Tibial nerve (tissue), 4 donors: Measurements from ENCODE around the gene GUCY1B1. TPM values are rescaled to one million over a fixed set of nuclear protein-coding genes. Genes with fewer than 3 reads are reported as not detected.

Source experiments
- DNase-seq, 2 donors: peaks; one replicate each; pipeline ENCODE4 v3.0.0-alpha.2; 2019; ENCODE audit warnings: low spot score in 2 of 2
- H3K27ac ChIP-seq, 4 donors: fragments of 200-600 bp; sonication (generic) in 3 of 4; one replicate each; pipeline ENCODE4 v1.5.1; 2017 to 2019; ENCODE audit warnings: mild to moderate bottlenecking in 1 of 4
- H3K27me3 ChIP-seq, 2 donors: fragments of 200-600 bp; sonication (generic) in 1 of 2; one replicate each; pipeline versions ENCODE4 v1.5.1 to v1.6.0; 2017 to 2019
- H3K36me3 ChIP-seq, 3 donors: fragments of 200-600 bp; sonication (generic); one replicate each; pipeline ENCODE4 v1.5.1; 2018 to 2019
- H3K4me1 ChIP-seq, 4 donors: fragments of 200-600 bp; sonication (generic) in 3 of 4; one replicate each; pipeline ENCODE4 v1.5.1; 2017 to 2019
- H3K4me3 ChIP-seq, 4 donors: fragments of 200-600 bp; sonication (generic) in 3 of 4; one replicate each; pipeline ENCODE4 v1.5.1; 2017 to 2019; ENCODE audit warnings: mild to moderate bottlenecking in 1 of 4, moderate library complexity in 1 of 4
- H3K9me3 ChIP-seq, 4 donors: fragments of 200-600 bp; sonication (generic) in 3 of 4; one replicate each; pipeline ENCODE4 v1.5.1; 2017 to 2019
- CTCF ChIP-seq, 5 experiments: fragments of 200-600 bp in 3 of 5; fragments of 450-650 bp in 2 of 5; sonication (generic) in 3 of 5; IDR thresholded peaks; one replicate each; pipeline ENCODE4 v1.5.1; 2016 to 2019; ENCODE audit warnings: antibody characterized with exemption in 5 of 5, mild to moderate bottlenecking in 3 of 5, moderate library complexity in 2 of 5
- EP300 ChIP-seq, 2 donors: sonication (generic); formaldehyde crosslinking; IDR thresholded peaks; one replicate each; pipeline ENCODE4 v1.6.1; 2017; ENCODE audit warnings: antibody characterized with exemption in 2 of 2, mild to moderate bottlenecking in 1 of 2
- POLR2A ChIP-seq, 2 donors: fragments of 450-650 bp; IDR thresholded peaks; one replicate each; pipeline ENCODE4 v1.6.1; 2017; ENCODE audit warnings: antibody characterized with exemption in 2 of 2, mild to moderate bottlenecking in 2 of 2, moderate library complexity in 2 of 2
- WGBS, 2 donors: methylation state at CpG; one replicate each; pipeline ENCODE4 v1.1.5; 2018; 5-methylcytosine and 5-hydroxymethylcytosine counted together
- total RNA-seq, 4 donors: library from RNA; depleted of rRNA; stranded (reverse); fragments of >200 nt; gene quantifications; one replicate each; pipeline ENCODE4 v1.1.0, GENCODE V29; 2016

The GUCY1B1 gene
- total RNA-seq, 4 donors from 2014 or later = 8.6 to 17.5 (median 12.3) TPM

- Histone ChIP-seq H3K4me1 (no peaks in the 10 kb centered on the region), H3K27me3 (no peaks in the 10 kb centered on the region), H3K27ac (no peak overlapping the region), H3K4me3 (no peak overlapping the region), H3K9me3 (no peaks in the 10 kb centered on the region), H3K36me3 (no peaks in the 10 kb centered on the region)
- TF ChIP-seq POLR2A (IDR thresholded peaks at IDR 0.05) (no peak), EP300 (IDR thresholded peaks at IDR 0.05) (no peak), CTCF (IDR thresholded peaks at IDR 0.05) (no peak)
- DNase-seq = no peak
- WGBS, 2 donors = 50 to 75% methylated on average over 1 of the region's 1 CpG
Observed at GRCh38 chr4:155722336-155722735, 36.5 kb upstream of the GUCY1B1 start.

GRCh38 chr4:155722816-155723499 is 35.9 kb upstream of the GUCY1B1 start:
- no peak for DNase-seq
- no peaks in the 10 kb centered on the region for H3K4me1 ChIP-seq
- no peak overlapping the region for H3K4me3 ChIP-seq
- no peak overlapping the region for H3K27ac ChIP-seq
- no peaks in the 10 kb centered on the region for H3K27me3 ChIP-seq
- WGBS, 2 donors = 81 to 83% methylated on average over 7 of the region's 7 CpGs
- TF ChIP-seq CTCF (IDR thresholded peaks at IDR 0.05) (no peak), POLR2A (IDR thresholded peaks at IDR 0.05) (no peak), EP300 (IDR thresholded peaks at IDR 0.05) (no peak)
- H3K9me3 ChIP-seq = no peaks in the 10 kb centered on the region
- no peaks in the 10 kb centered on the region for H3K36me3 ChIP-seq

- Histone ChIP-seq H3K36me3 (no peaks in the 10 kb centered on the region), H3K4me1 (no peaks in the 10 kb centered on the region), H3K4me3 (no peak overlapping the region), H3K27me3 (no peaks in the 10 kb centered on the region), H3K9me3 (no peaks in the 10 kb centered on the region), H3K27ac (no peak overlapping the region)
- DNase-seq = no peak
- WGBS, 2 donors = 57 to 88% methylated on average over 3 of the region's 3 CpGs
- no peak for TF ChIP-seq CTCF (IDR thresholded peaks at IDR 0.05)
- TF ChIP-seq POLR2A (IDR thresholded peaks at IDR 0.05) = no peak
- TF ChIP-seq EP300 (IDR thresholded peaks at IDR 0.05) = no peak
Observed at GRCh38 chr4:155724731-155725130, 34.1 kb upstream of the GUCY1B1 start.

GRCh38 chr4:155734065-155734464 is 24.8 kb upstream of the GUCY1B1 start:
- no peaks in the 10 kb centered on the region for H3K9me3 ChIP-seq
- WGBS, 2 donors = 78 to 83% methylated on average over 3 of the region's 3 CpGs
- no peak overlapping the region for H3K27ac ChIP-seq
- no peaks in the 10 kb centered on the region for H3K36me3 ChIP-seq
- TF ChIP-seq CTCF (IDR thresholded peaks at IDR 0.05) (no peak), POLR2A (IDR thresholded peaks at IDR 0.05) (no peak), EP300 (IDR thresholded peaks at IDR 0.05) (no peak)
- H3K4me1 ChIP-seq = peaks cover 0 to 8% (median 0%) of the 10 kb centered on the region in 4 donors
- H3K4me3 ChIP-seq = no peak overlapping the region
- no peak for DNase-seq
- no peaks in the 10 kb centered on the region for H3K27me3 ChIP-seq

- H3K4me3 ChIP-seq = no peak overlapping the region
- H3K27me3 ChIP-seq = no peaks in the 10 kb centered on the region
- no peak for DNase-seq
- H3K4me1 ChIP-seq = peaks cover 0 to 8% (median 0%) of the 10 kb centered on the region in 4 donors
- H3K27ac ChIP-seq = no peak overlapping the region
- H3K9me3 ChIP-seq = no peaks in the 10 kb centered on the region
- WGBS, 2 donors = 73 to 82% methylated on average over 1 of the region's 1 CpG
- H3K36me3 ChIP-seq = no peaks in the 10 kb centered on the region
- TF ChIP-seq CTCF (IDR thresholded peaks at IDR 0.05) = no peak
- no peak for TF ChIP-seq EP300 (IDR thresholded peaks at IDR 0.05)
- TF ChIP-seq POLR2A (IDR thresholded peaks at IDR 0.05) = no peak
Observed at GRCh38 chr4:155734951-155735350, 23.9 kb upstream of the GUCY1B1 start.
